ENCODE measurements around the gene DHFR. TPM values are rescaled to one million over a fixed set of nuclear protein-coding genes. Genes with fewer than 3 reads are reported as not detected.

DHFR gene
- total RNA-seq, 1 donor from 2014 or later: 20.1 TPM

DNA sequence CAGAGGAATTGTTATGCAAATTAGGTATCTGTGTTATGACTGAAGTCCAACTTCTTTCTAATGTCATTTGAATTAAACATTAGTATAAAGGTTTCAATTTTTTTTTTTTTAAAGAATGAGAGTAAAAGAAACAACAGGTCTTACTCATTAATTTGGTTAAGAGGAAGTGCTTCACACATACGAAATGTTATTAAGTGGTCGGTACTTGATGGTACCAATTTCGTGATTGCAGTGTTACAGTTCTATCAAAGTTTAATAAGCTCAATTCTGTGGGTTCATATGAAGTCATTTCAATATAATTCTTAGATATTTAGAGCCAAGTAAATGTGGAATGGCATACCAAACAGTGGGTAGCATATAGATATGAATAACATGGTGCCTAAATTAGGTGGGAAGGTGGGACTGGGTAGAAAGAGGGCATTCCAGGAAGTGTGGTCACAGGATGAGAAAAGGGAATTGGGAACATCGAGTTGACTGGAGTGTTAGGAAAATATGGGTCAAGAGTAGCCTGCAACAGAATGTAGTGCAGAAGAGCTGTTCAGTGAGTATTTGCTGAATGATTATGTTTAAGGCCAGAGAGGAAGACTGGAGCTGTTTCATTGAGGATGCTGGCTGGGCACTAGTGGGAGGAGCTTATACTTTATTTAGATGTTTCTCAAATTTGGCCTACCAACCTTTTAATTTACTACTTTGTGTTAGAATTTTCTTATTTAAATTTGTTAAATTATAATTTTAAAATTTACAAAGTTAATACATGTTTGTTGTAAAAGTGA, 34.1 kb upstream of the DHFR start:
- Mint-ChIP-seq H3K36me3 (ENCODE audit: low read depth, unreplicated experiment) (peaks cover under 1% of the 10 kb centered on the region), H3K9me3 (ENCODE audit: unreplicated experiment) (no peaks in the 10 kb centered on the region), H3K27me3 (ENCODE audit: unreplicated experiment) (no peaks in the 10 kb centered on the region), H3K4me3 (ENCODE audit: unreplicated experiment) (no peak overlapping the region), H3K4me1 (ENCODE audit: unreplicated experiment) (peaks cover 1% of the 10 kb centered on the region), H3K27ac (ENCODE audit: unreplicated experiment) (no peak overlapping the region)
- DNase-seq (ENCODE audit: low spot score): no peak
- TF ChIP-seq, protein P1, sequence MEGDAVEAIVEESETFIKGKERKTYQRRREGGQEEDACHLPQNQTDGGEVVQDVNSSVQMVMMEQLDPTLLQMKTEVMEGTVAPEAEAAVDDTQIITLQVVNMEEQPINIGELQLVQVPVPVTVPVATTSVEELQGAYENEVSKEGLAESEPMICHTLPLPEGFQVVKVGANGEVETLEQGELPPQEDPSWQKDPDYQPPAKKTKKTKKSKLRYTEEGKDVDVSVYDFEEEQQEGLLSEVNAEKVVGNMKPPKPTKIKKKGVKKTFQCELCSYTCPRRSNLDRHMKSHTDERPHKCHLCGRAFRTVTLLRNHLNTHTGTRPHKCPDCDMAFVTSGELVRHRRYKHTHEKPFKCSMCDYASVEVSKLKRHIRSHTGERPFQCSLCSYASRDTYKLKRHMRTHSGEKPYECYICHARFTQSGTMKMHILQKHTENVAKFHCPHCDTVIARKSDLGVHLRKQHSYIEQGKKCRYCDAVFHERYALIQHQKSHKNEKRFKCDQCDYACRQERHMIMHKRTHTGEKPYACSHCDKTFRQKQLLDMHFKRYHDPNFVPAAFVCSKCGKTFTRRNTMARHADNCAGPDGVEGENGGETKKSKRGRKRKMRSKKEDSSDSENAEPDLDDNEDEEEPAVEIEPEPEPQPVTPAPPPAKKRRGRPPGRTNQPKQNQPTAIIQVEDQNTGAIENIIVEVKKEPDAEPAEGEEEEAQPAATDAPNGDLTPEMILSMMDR (IDR thresholded peaks at IDR 0.05; ENCODE audit: unreplicated experiment): no peak

DNA sequence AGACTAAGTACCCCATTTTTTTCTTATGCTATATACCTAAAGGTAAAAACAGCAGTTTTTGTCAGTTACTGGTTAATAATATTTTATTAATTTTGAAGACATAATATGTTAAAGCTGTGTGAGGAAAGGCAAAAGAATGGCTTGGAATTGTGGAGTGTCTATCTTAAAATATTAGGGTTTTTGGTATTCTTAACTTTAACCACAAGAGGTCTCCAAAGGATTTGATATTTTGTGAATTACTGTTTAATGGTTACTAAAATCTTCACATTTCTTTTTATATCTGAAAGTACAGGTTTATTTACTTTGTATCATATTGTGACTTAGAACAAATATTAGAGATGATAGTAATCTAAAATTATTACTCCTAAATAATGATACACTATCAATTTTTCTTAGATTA, 32.0 kb upstream of the DHFR start:
- Mint-ChIP-seq H3K9me3 (ENCODE audit: unreplicated experiment) (no peaks in the 10 kb centered on the region), H3K4me3 (ENCODE audit: unreplicated experiment) (no peak overlapping the region), H3K4me1 (ENCODE audit: unreplicated experiment) (no peaks in the 10 kb centered on the region), H3K36me3 (ENCODE audit: low read depth, unreplicated experiment) (peaks cover 4% of the 10 kb centered on the region), H3K27me3 (ENCODE audit: unreplicated experiment) (no peaks in the 10 kb centered on the region), H3K27ac (ENCODE audit: unreplicated experiment) (no peak overlapping the region)
- TF ChIP-seq, protein P1 (IDR thresholded peaks at IDR 0.05; ENCODE audit: unreplicated experiment): peak; percentile 56
- no peak for DNase-seq (ENCODE audit: low spot score)

DNA sequence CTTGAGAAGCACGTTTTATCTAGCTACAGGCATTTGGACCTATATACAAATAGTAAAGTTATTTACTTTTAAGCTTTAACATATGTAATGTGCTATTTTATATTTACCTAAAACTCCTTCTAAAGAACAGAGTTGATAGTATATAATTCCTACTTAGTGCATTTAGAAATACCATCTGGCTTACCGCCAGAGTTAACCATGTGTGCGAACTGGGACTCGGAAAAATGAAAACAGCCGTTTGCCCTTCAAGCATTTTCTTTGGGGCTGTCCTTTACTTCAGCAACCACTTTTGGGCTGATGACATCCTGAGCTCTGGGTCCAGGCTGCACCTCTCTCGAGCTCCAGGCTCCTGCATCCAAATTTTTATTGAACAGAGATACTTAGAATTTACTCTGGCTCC, 21.9 kb upstream of the DHFR start:
- TF ChIP-seq, protein P1 (IDR thresholded peaks at IDR 0.05; ENCODE audit: unreplicated experiment): no peak
- DNase-seq (ENCODE audit: low spot score): no peak
- Mint-ChIP-seq H3K27me3 (ENCODE audit: unreplicated experiment) (no peaks in the 10 kb centered on the region), H3K4me1 (ENCODE audit: unreplicated experiment) (peaks cover 2% of the 10 kb centered on the region), H3K4me3 (ENCODE audit: unreplicated experiment) (no peak overlapping the region), H3K36me3 (ENCODE audit: low read depth, unreplicated experiment) (peaks cover 4% of the 10 kb centered on the region), H3K27ac (ENCODE audit: unreplicated experiment) (no peak overlapping the region), H3K9me3 (ENCODE audit: unreplicated experiment) (no peaks in the 10 kb centered on the region)

DNA sequence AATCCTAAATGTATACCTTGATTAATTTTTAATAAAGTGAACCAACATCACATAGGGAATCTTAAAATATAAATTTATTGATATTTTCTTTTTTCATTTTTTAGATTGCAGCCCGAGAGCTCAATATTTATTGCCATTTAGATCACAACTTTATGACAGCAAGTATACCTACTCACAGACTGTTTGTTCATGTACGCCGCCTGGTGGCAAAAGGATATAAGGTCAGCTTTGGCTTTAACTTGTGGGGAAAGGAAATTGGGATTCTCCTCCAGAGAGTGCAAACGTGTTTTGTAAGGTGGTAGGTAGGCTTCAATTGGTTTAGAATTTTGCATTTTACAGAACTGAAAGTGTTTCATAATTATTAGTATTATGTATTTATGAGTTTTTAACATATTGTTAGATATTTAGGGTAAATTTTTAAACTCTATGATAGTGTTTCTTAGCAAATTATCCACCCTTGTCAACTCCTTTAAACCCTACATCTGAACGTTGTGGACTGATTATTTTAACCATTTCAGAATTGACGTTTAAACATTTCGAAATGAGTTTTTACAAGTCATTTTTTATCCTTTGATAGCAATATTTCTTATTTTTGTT, 17.5 kb upstream of the DHFR start:
- peaks cover 2% of the 10 kb centered on the region for H3K4me1 Mint-ChIP-seq (ENCODE audit: unreplicated experiment)
- H3K36me3 Mint-ChIP-seq (ENCODE audit: low read depth, unreplicated experiment): peaks cover 4% of the 10 kb centered on the region
- no peaks in the 10 kb centered on the region for H3K9me3 Mint-ChIP-seq (ENCODE audit: unreplicated experiment)
- TF ChIP-seq, protein P1 (IDR thresholded peaks at IDR 0.05; ENCODE audit: unreplicated experiment): peak; percentile 93
- H3K27ac Mint-ChIP-seq (ENCODE audit: unreplicated experiment): no peak overlapping the region
- DNase-seq (ENCODE audit: low spot score): peak; percentile 77
- H3K27me3 Mint-ChIP-seq (ENCODE audit: unreplicated experiment): no peaks in the 10 kb centered on the region
- no peak overlapping the region for H3K4me3 Mint-ChIP-seq (ENCODE audit: unreplicated experiment)
